NCI-H748 (cell line): ENCODE results near the gene CRYBA4.
"Not testable (repeated sequence)": the region's sequence is repeated elsewhere in the genome, so short reads cannot be mapped to it uniquely, and the experiment has no call there.

Source experiments
- DNase-seq: peaks from one replicate; lab custom pipeline; 2025; ENCODE audit not compliant: unreplicated experiment; lab: John Stamatoyannopoulos, UW

Gene CRYBA4

GRCh38 chr22:26593763-26594162 lies 28.0 kb upstream of the CRYBA4 start:
- DNase-seq = no peak

DNA sequence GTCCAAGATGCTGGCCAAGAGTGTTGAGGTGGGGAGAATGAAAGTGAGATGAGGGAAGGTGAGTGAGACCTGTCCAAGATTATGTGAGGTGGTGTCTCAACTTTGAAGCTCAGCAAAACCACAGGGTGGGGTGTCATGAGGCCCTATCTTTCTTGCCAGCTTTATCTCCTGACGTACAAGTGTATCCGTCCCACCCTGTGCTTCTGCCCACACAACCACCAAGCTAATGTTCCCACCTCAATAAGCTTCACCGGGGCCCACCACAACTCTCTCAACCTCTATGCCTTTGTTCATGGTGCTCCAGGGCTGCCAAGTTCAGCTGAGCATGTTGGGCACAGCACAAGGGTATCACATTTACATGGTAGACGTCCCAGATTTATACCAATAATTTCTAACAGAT lies 24.7 kb upstream of the CRYBA4 start:
- DNase-seq = no peak

- DNase-seq = no peak
Measured at GRCh38 chr22:26597480-26597879, 24.3 kb upstream of the CRYBA4 start.

- DNase-seq = no peak
Measured at GRCh38 chr22:26599505-26599904, 22.3 kb upstream of the CRYBA4 start.

DNA sequence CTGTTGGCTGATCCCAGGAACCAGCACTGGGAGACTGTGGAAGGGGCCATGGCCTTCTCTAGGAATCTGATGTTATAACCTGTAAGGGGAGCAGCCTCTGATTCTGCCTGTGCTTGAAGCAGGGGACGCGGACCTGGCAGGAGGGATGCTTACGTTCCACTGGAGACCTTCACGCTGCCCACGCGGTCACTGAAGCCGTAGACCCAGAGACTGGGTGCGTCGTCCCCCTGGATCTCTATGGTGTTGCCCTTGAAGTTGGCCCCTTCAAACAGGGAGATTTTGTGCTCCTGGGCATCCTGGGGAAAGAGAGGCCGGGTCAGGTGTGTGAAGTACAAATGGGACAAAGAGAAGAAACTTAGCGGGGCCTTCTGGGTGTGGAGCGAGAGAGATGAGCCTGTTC lies 20.0 kb upstream of the CRYBA4 start:
- DNase-seq = no peak

DNA sequence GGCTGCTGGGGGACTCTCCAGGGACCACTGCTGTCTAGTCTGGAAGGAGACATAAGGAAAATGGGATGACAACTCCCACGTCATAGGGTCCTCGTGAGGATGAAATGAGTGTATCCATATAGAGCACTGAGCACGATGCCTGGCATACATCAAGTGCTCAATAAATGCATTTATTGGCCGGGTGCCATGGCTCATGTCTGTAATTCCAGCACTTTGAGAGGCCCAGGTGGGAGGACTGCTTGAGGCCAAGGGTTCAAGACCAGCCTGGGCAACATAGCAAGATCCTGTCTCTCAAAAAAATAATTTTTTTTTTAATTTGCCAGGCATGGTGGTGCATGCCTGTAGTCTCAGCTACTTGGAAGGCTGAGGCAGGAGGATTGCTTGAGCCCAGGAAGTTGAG lies 19.6 kb upstream of the CRYBA4 start:
- DNase-seq = no peak

DNA sequence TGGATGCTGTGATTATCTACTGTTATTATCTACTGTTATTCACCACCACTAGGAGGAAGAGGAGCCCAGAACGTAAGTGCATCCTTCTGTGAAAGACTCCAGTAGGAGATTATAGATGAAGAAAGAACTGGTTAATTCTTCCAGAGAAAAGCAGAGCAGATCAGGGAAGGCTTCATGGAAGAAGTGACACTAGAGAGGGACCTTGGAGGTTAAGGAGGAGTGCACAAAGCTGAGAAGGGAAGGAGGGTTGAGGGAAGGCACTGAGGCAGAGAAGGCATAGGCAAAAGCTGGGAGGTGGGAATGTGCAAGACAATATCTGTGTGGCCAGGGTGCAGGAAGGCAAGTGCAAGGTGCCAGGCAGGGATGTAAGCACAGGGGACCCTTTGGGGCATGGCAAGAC lies 17.4 kb upstream of the CRYBA4 start:
- DNase-seq = no peak

- no peak for DNase-seq
Measured at GRCh38 chr22:26606611-26607010, 15.2 kb upstream of the CRYBA4 start.

DNA sequence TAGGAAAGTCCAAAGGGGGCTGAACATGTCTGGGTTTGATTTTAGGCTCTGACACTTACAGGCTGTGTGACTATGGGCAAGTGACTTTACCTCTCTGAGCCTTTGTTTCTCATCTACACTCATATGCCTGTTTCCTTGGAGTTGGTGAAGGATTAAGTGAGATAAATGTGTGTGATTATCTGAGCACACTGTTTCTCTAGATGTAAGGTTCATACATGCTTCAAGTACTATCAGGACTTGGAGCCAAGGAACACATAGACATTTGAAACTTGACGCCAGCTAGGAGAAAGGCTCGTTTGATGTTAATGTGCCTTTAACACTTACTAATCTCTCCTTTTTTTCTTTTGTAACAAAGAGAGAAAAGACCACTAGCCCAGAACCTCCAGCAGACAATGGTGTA lies 13.6 kb upstream of the CRYBA4 start:
- DNase-seq = no peak

DNA sequence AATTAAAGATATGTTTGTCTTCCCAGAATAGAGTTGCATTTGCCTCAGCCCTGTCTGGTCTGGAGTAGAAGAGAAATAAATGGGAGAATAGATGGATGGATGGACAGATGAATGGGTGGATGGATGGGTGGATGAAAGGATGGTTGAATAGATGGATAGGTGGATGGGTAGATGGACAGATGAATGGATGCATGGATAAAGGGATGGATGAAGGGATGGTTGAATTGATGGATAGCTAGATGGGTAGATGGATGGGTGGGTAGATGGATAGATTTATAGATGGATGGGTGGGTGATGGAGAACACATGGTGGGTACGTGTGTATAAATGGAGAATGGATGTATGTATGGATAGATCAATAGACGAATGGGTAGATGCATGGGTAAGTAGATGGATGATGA lies 12.5 kb upstream of the CRYBA4 start:
- DNase-seq = no peak

DNA sequence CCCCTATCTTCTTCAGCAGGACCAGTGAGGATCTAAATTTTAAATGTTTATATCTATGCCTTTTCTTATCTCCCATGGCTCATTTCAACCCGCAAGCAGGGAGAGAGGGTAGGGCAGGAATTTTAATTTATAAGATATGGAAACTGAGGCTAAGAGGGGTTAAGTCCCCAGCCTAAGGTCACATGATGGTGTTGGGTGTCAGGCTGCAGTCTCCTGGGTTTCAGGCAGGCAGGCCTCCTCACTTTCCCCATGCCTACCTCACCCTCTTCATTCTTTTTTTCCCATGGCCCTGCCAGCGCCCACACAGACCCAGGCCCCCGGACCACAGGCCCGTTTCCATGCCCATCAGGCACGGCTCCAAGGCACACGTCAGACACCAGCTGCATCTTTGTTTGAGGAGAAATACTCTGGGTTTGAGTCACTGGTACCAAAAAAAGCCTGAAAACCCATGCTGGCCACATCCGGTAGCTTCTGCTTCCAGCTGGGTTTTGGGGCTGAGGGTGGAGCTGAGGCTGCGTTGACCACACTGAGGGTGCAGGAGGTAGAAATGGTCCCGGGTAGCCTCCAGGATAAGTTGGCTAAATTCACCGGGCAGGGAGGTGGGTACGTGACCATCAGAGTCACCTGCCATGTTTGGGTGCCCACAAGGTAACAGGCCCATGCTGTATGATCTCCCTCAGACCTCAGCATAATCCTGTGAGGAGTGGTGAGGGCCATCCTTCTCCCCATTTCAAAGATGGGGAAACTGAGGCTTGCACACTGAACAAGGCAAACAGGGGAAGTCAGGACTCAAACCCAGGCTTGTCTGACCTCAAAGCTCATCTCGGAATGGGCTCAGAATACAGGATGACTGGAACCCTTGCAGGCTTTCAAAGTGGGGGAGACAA lies 11.4 kb upstream of the CRYBA4 start:
- DNase-seq = no peak

DNA sequence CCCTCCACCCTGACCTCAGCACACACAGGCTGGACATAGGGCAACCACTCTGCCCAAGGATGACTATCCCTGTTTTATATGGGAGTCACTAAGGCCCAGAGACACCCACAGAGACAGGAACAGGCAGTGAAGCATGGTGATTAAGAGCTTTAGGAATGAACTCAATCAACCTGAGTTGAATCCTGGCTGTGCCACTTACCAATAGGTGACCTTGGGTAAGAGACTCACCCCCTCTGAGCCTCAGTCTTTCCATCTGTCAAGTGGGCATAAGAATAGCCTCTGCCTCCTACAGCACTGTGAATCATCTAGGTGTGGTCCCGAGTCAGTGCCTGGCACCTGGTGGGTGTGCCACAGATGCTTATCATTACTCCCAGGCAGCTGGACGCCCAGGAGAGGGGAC lies 10.8 kb upstream of the CRYBA4 start:
- no peak for DNase-seq

DNA sequence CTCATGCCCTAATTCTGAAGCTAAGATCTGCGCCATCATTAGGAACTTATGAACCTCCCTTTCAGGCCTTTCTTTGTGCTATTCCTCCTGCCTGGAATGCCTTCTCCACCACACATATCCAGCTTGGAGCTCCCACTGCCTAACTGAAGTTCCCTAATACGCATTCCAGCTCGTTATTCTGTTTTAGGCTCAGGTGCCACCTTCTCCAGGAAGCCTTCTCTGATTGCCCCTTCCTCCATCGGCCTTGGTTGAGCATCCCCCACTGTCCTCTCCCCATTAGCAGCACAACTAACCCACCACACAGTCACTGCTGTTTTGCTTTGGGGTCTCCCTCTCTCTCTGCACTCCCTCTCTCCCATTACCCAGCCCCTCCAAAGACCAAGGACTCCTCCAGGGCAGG lies 9.1 kb upstream of the CRYBA4 start:
- no peak for DNase-seq

GRCh38 chr22:26613753-26614152 lies 8.0 kb upstream of the CRYBA4 start:
- not testable (repeated sequence) for DNase-seq

DNA sequence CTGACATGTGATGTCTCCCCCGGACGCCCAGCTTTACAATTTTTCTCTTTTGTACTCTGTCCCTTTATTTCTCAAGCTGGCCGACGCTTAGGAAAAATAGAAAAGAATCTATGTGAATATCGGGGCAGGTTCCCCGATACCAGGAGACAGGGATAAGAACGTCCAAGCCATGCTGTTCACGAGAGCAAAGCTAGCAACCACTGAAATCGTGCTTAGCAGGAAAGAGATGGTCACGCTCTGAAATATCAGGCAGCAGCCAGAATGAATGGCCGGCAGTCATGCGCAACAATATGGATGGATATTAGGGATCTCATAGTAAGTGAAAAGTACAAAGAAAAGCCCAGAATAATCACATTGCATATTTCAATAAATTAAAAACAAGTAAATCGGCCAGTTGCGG lies 7.4 kb upstream of the CRYBA4 start:
- no peak for DNase-seq

DNA sequence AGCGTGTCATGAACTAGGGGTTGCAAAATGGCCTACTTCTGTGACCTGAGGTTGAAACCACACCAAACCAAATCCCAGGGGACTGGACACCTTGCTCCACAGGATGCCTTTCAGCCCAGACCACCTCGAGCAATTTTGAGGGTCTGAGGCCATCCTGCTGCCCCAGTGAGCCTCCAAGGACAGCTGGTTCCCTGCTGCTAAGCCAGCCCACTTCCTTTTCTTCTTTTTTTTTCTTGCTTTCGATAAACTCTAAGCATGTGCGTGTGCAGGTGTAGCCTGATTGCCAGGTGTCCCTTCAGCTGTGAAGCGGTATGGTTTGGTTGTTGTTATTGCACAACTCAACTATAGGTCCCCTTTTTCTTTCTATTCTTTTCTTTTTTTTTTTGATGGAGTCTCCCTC lies 6.6 kb upstream of the CRYBA4 start:
- no peak for DNase-seq

- DNase-seq = no peak
Measured at GRCh38 chr22:26615830-26616435, 5.8 kb upstream of the CRYBA4 start.

DNA sequence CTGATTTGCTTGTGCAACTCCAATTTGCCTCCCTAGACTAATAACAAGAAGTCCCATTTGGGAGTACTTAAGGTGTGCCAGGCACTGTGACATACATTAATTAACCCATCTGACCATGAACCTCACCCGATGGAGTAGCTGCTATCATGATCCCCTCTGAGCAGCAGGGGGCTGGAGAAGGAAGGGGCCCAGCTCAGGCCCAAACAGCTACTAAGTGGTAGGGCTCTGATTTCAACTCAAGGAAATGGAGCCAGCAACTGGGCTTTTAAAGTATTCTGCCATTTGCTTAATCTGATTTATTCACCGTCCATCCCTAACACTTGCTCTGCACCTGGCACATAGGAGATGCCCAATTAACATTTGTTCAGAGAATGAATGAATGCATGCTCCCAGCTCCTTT lies 5.1 kb upstream of the CRYBA4 start:
- no peak for DNase-seq

- no peak for DNase-seq
Measured at GRCh38 chr22:26617271-26618199, 4.2 kb upstream of the CRYBA4 start, which contains the start of gene CRYBB1. TSS of gene CRYBB1 (minus strand) at chr22:26618027. CDS start at chr22:26616319, 1,708 bp downstream.

DNA sequence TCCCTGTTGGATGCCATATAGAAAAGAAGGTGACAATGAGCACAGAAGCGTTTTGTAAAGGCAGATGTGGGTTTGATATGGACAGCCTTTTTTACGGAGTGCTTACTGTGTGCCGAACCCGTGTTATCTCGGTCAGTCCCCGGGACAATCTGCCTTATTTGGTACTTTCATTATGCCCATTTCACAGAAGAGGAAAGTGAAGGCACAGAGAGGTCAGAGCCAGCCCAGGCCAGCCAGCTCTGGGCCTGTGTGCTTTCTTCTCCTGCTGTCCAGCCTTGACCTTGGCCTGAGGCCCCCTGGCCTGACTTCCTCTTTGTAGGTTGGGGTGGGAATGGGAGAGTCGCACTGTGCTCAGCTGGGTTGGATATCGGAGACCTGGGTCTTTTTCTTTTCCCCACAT lies 3.3 kb upstream of the CRYBA4 start:
- no peak for DNase-seq

- no peak for DNase-seq
Measured at GRCh38 chr22:26619510-26619909, 2.3 kb upstream of the CRYBA4 start.

DNA sequence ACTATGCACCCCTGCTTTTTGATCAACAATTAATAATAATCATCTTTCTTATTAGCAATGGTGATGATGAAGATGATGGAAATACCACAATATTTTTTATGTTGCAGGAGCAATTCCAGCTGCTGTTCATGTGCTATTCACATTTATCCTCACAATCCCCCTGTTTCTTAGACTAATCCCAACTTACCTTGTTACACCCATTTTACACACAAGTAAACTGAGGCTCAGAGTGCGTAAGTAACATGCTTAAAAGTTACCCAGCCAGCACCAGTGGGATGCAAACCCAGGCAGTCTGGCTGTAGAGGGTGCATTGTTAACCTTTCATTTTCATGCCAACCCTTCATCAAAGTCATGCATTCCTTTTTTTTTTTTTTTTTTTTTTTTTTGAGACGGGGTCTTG lies 1.6 kb upstream of the CRYBA4 start:
- no peak for DNase-seq
